K562 (cell line): ENCODE measurements around the gene RIIAD1. TPM values are rescaled to one million over a fixed set of nuclear protein-coding genes. Genes with fewer than 3 reads are reported as not detected.

Experiments
- ATAC-seq: fragments of 200-7000 bp; cut with Tn5 transposase; 3 replicates; pipeline ENCODE4 v1.9.1; 2020; ENCODE audit warnings: moderate library complexity
- BruUV-seq: library from RNA; stranded (reverse); fragments of 400-500 nt; replicated peaks from 2 replicates; lab custom pipeline; 2021; lab: Mats Ljungman, UMichigan
- CTCF ChIA-PET: fragments of 300-600 bp; formaldehyde crosslinking; extraction: SDS; loops from one replicate; lab custom pipeline; 2021; ENCODE audit warnings: low intra/inter-chr PET ratio; lab: Yijun Ruan, JAX
- POLR2A ChIA-PET: fragments of 300-600, 350-650 bp; sonication (Branson Sonifier 250); formaldehyde crosslinking; extraction: SDS; loops from one replicate; lab custom pipeline; 2021; ENCODE audit warnings: antibody characterized with exemption, inconsistent platforms; lab: Yijun Ruan, JAX
- DNase-seq, 4 experiments: peaks; one replicate each; pipeline versions ENCODE4 v3.0.0 to v3.0.0-alpha.2; 2011 to 2018; ENCODE audit warnings: low spot score in 3 of 4, mixed read lengths in 3 of 4; ENCODE audit errors: extremely low read depth in 1 of 4
- FAIRE-seq: peaks from 2 replicates; lab custom pipeline; 2011; peaks lifted over from hg19 to GRCh38; lab: Jason Lieb, UNC
- H2AFZ ChIP-seq: 2 replicates; pipeline ENCODE4 v1.6.0; 2011; ENCODE audit warnings: low read depth, low read length, control low read depth, inconsistent platforms
- H3K27ac ChIP-seq: fragments of 200-600 bp; 3 replicates; pipeline ENCODE4 v1.8.0; 2011; ENCODE audit warnings: low read depth, mild to moderate bottlenecking, control low read depth, inconsistent platforms, low read length, moderate library complexity, mixed read lengths; ENCODE audit errors: extremely low read depth
- H3K27me3 ChIP-seq, 2 experiments: fragments of 300-600 bp in 1 of 2; 2 replicates in 1 of 2; 3 replicates in 1 of 2; pipeline versions ENCODE4 v1.6.0 to v1.8.0; 2011; ENCODE audit warnings: inconsistent platforms in 2 of 2, low read length in 2 of 2, mild to moderate bottlenecking in 1 of 2, mixed read lengths in 1 of 2, moderate library complexity in 1 of 2; ENCODE audit not compliant: control insufficient read depth in 2 of 2, insufficient read depth in 2 of 2
- H3K36me3 ChIP-seq: fragments of 300-600 bp; 3 replicates; pipeline ENCODE4 v1.8.0; 2011; ENCODE audit warnings: mild to moderate bottlenecking, low read length, inconsistent platforms; ENCODE audit not compliant: control insufficient read depth, insufficient read depth
- H3K4me1 ChIP-seq, 2 experiments: fragments of 200-600 bp in 1 of 2; replicated peaks in 1 of 2; 2 replicates in 1 of 2; 3 replicates in 1 of 2; pipeline versions ENCODE4 v1.5.1 to v1.8.0; 2011; ENCODE audit warnings: inconsistent platforms in 2 of 2, low read length in 2 of 2, mild to moderate bottlenecking in 1 of 2, mixed read lengths in 1 of 2, moderate library complexity in 1 of 2; ENCODE audit not compliant: control insufficient read depth in 2 of 2, insufficient read depth in 2 of 2
- H3K4me2 ChIP-seq: 2 replicates; pipeline ENCODE4 v1.6.1; 2011; ENCODE audit warnings: low read length, control low read depth, inconsistent platforms, mixed read lengths; ENCODE audit not compliant: insufficient read depth
- H3K4me3 ChIP-seq: fragments of 200-600 bp; sonication (generic), shearing (Covaris generic); 2 replicates; pipeline ENCODE4 v1.5.1; 2016; ENCODE audit warnings: control low read depth, inconsistent platforms
- H3K79me2 ChIP-seq: fragments of 200-600 bp; 3 replicates; pipeline ENCODE4 v1.8.0; 2011; ENCODE audit warnings: low read length, inconsistent platforms; ENCODE audit not compliant: control insufficient read depth, insufficient read depth
- H3K9ac ChIP-seq, 2 experiments: 2 replicates each; pipeline versions ENCODE4 v1.6.0 to v1.6.1; 2011; ENCODE audit warnings: low read depth in 2 of 2, low read length in 2 of 2, control low read depth in 1 of 2, inconsistent platforms in 1 of 2, mild to moderate bottlenecking in 1 of 2, mixed read lengths in 1 of 2; ENCODE audit not compliant: insufficient read depth in 1 of 2
- H3K9me1 ChIP-seq: one replicate; pipeline ENCODE4 v1.6.0; 2011; ENCODE audit warnings: inconsistent platforms, mild to moderate bottlenecking, low read length, moderate library complexity; ENCODE audit not compliant: control insufficient read depth, insufficient read depth
- H3K9me3 ChIP-seq: replicated peaks from 2 replicates; pipeline ENCODE4 v1.5.1; 2011; ENCODE audit warnings: low read depth, low read length, inconsistent platforms; ENCODE audit not compliant: control insufficient read depth, insufficient read depth
- H4K20me1 ChIP-seq: replicated peaks from 2 replicates; pipeline ENCODE4 v1.6.1; 2011; ENCODE audit warnings: low read length, inconsistent platforms, mixed read lengths; ENCODE audit not compliant: control insufficient read depth, insufficient read depth
- BRCA1 ChIP-seq, 2 experiments: fragments of 450-650 bp in 1 of 2; sonication (generic) in 1 of 2; formaldehyde crosslinking in 1 of 2; IDR thresholded peaks; 2 replicates each; pipeline versions ENCODE4 v1.5.0 to v1.6.1; 2017 to 2020; ENCODE audit warnings: mild to moderate bottlenecking in 1 of 2, missing genetic modification reagents in 1 of 2
- DMBX1 ChIP-seq: fragments of 250-450 bp; sonication (Bioruptor Pico); IDR thresholded peaks from 2 replicates; pipeline ENCODE4 v1.8.0; 2022; ENCODE audit warnings: inconsistent platforms, mild to moderate bottlenecking, moderate library complexity, borderline replicate concordance
- HEY1 ChIP-seq: fragments of 250-450 bp; sonication (Bioruptor Pico); IDR thresholded peaks from 2 replicates; pipeline ENCODE4 v1.5.0; 2020; ENCODE audit warnings: mild to moderate bottlenecking, moderate library complexity, borderline replicate concordance
- JUND ChIP-seq, 2 experiments: IDR thresholded peaks; 2 replicates in 1 of 2; 3 replicates in 1 of 2; pipeline ENCODE4 v1.6.1; 2011; ENCODE audit warnings: borderline replicate concordance in 2 of 2, low read depth in 2 of 2, low read length in 2 of 2, improper control_type of control experiment in 1 of 2, missing biosample characterization in 1 of 2, missing genetic modification characterization in 1 of 2, missing genetic modification reagents in 1 of 2
- KDM1A ChIP-seq, 2 experiments: fragments of 450-650 bp; IDR thresholded peaks; 2 replicates each; pipeline ENCODE4 v1.6.1; 2016; ENCODE audit warnings: mild to moderate bottlenecking in 2 of 2
- LEF1 ChIP-seq: fragments of 450-650 bp; IDR thresholded peaks from 2 replicates; pipeline ENCODE4 v1.6.1; 2016; ENCODE audit warnings: mild to moderate bottlenecking
- MECOM ChIP-seq: fragments of 250-450 bp; sonication (Bioruptor Pico); IDR thresholded peaks from 2 replicates; pipeline ENCODE4 v1.8.0; 2022; ENCODE audit warnings: inconsistent platforms
- MEIS2 ChIP-seq: fragments of 450-650 bp; IDR thresholded peaks from 2 replicates; pipeline ENCODE4 v1.6.1; 2014; ENCODE audit warnings: mild to moderate bottlenecking; ENCODE audit not compliant: partially characterized antibody
- NCOA1 ChIP-seq: fragments of 450-650 bp; IDR thresholded peaks from 2 replicates; pipeline ENCODE4 v1.6.1; 2016; ENCODE audit warnings: low read depth
- NR3C1 ChIP-seq: sonication (generic); formaldehyde crosslinking; IDR thresholded peaks from 2 replicates; pipeline ENCODE4 v1.8.1; 2022; ENCODE audit warnings: missing genetic modification reagents
- PHB2 ChIP-seq: fragments of 450-650 bp; IDR thresholded peaks from 2 replicates; pipeline ENCODE4 v1.6.1; 2017; ENCODE audit warnings: low read depth
- RNF2 ChIP-seq: sonication (generic); IDR thresholded peaks from 2 replicates; pipeline ENCODE4 v1.6.1; 2016
- SMAD3 ChIP-seq: fragments of 450-650 bp; formaldehyde crosslinking; conservative IDR thresholded peaks from 2 replicates; pipeline ENCODE4 v1.4.0; 2020; ENCODE audit warnings: mild to moderate bottlenecking
- TAL1 ChIP-seq: fragments of 450-650 bp; IDR thresholded peaks from 2 replicates; pipeline ENCODE4 v1.6.1; 2016; ENCODE audit warnings: mild to moderate bottlenecking
- TRIM24 ChIP-seq, 2 experiments: fragments of 450-650 bp; IDR thresholded peaks; 2 replicates each; pipeline ENCODE4 v1.6.1; 2016
- ZBTB49 ChIP-seq: sonication (generic); formaldehyde crosslinking; IDR thresholded peaks from 2 replicates; pipeline ENCODE4 v1.8.0; 2022; ENCODE audit warnings: missing genetic modification reagents, mild to moderate bottlenecking, borderline replicate concordance
- ZKSCAN8 ChIP-seq: fragments of 200-800 bp; sonication (Bioruptor generic); IDR thresholded peaks from 2 replicates; pipeline ENCODE4 v1.6.1; 2016; ENCODE audit warnings: missing genetic modification characterization, missing compliant biosample characterization
- ZNF780A ChIP-seq: fragments of 250-450 bp; sonication (Bioruptor Pico); IDR thresholded peaks from 2 replicates; pipeline ENCODE4 v1.5.0; 2021; ENCODE audit warnings: mild to moderate bottlenecking
- WGBS: fragments of 100-300 bp; shearing (Covaris generic); methylation state at CpG from one replicate; pipeline ENCODE4 v1.1.6; 2016; ENCODE audit warnings: low coverage, mixed read lengths; ENCODE audit not compliant: insufficient coverage; ENCODE audit errors: missing lambda C conversion rate; 5-methylcytosine and 5-hydroxymethylcytosine counted together
- in situ Hi-C: fragments of 300-500 bp; cut with MboI; formaldehyde crosslinking; loops from 4 replicates; pipeline ENCODE4 v1.15.0; 2018; ENCODE audit warnings: inconsistent platforms, mixed read lengths
- intact Hi-C: fragments of 100-400 bp; cut with micrococcal nuclease; formaldehyde crosslinking; loops from 2 replicates; pipeline ENCODE4 v1.14.2; 2022
- polyA plus RNA-seq, 8 experiments: library from polyadenylated mRNA; depleted of rRNA in 4 of 8; stranded (reverse) in 5 of 8; unstranded in 3 of 8; fragments of >200 nt; fragmentation: Nextera tagmentation in 2 of 8; fragmentation: Illumina TruSeq in 1 of 8; extraction: Ambion mirVana in 2 of 8; extraction: Trizol in 1 of 8; gene quantifications; 2 replicates each; pipeline versions ENCODE4 v1.2.1 to v1.2.3, GENCODE V29; 2011 to 2014; ENCODE audit warnings: inconsistent platforms in 1 of 8, missing spikeins in 1 of 8
- total RNA-seq, 7 experiments: library from RNA; depleted of rRNA in 6 of 7; stranded (reverse); fragments of >200 nt in 6 of 7; fragmentation: Illumina TruSeq in 2 of 7; extraction: Trizol in 2 of 7; gene quantifications; 2 replicates each; pipeline versions ENCODE4 v1.2.1 to v1.2.3, GENCODE V29; 2011 to 2021; ENCODE audit warnings: low replicate concordance in 1 of 7
- TF ChIP-seq, protein P1 (sequence below): IDR thresholded peaks from 2 replicates; pipeline ENCODE4 v1.6.1; 2012; ENCODE audit warnings: low read depth, low read length, improper control_type of control experiment, borderline replicate concordance

Gene RIIAD1
- total and polyA plus RNA-seq, 9 of the 15 experiments (the other 6 are each of a cell fraction or from before 2014, with no cell fraction given) = not detected

DNA sequence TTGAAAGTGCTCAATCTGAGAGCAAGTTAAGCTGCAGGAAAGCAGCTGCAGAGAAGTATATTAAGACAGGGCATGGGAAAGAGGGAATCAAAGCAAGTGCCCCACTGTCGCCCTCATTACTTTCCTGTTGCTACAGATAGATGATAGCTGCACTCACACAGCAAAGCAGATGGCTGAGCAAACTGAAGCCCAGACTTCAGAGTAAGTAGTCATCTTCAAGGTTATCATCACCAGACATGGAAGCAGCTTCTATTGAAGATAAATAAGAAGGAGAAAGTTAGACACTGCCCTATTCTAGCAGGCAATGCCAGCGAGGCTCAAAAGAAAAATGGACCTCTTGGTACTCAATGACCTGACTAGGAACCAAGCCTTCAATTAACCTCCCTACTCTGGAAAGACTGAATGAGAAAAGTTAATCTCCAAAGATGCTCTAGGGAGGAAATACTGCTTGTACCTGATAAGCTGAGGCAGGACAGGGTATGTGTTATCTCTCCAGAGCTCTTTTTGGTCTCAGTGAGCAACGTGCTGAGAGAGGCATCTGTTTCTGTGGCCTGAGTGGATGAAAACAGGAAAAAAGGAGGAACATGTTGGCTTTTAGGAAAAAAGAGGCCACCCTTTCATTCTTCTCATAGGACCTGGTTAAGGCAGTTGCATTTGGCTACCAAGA is 53.1 kb downstream of the RIIAD1 start:
- Histone ChIP-seq H3K4me2 (peak overlapping the region; percentile 56), H3K9me1 (no peaks in the 10 kb centered on the region), H3K36me3 (peaks cover 10% of the 10 kb centered on the region; the same call in 2 of the 3 replicates), H3K4me1 (peaks cover 21 to 38% of the 10 kb centered on the region in 2 experiments), H3K9me3 (0 out of 2 replicates have a peak, but pooled peaks cover 2% of the 10 kb centered on the region), H3K4me3 (no peak overlapping the region), H3K27me3 (no peaks in the 10 kb centered on the region), H3K79me2 (no peaks in the 10 kb centered on the region), H4K20me1 (0 out of 2 replicates have a peak, but pooled peaks cover 2% of the 10 kb centered on the region), H3K27ac (peak overlapping the region; percentile 66), H3K9ac (0 out of 4 replicates have a peak overlapping the region, but pooled peaks of 1 of the 2 experiments have one; percentile 11), H2AFZ (peak overlapping the region; percentile 60; the same call in 1 of the 2 replicates)
- in situ Hi-C loops (no loop called here), intact Hi-C loops (no loop called here)
- ATAC-seq (peak; percentile 89), DNase-seq (peak; percentile 72 to 83 (median 78)), FAIRE-seq (peak; percentile 92)
- 0% methylated on average over 3 of the region's 3 CpGs for WGBS
- ChIA-PET CTCF (no interaction called here), POLR2A (interaction anchor here (0.7 to 2.0 kb wide), 8 partner anchors 8 to 665 kb away, joined by 3 to 15 read pairs (median 4); partner anchors contain the start of genes MRPL9, TDRKH and TUFT1)
- BruUV-seq = no TSS peak
- peak; percentile 61; the same call in 1 of the 2 replicates for TF ChIP-seq NCOA1
- peak; percentile 20; the same call in 1 of the 2 replicates for TF ChIP-seq RNF2
- TF ChIP-seq, protein P1, sequence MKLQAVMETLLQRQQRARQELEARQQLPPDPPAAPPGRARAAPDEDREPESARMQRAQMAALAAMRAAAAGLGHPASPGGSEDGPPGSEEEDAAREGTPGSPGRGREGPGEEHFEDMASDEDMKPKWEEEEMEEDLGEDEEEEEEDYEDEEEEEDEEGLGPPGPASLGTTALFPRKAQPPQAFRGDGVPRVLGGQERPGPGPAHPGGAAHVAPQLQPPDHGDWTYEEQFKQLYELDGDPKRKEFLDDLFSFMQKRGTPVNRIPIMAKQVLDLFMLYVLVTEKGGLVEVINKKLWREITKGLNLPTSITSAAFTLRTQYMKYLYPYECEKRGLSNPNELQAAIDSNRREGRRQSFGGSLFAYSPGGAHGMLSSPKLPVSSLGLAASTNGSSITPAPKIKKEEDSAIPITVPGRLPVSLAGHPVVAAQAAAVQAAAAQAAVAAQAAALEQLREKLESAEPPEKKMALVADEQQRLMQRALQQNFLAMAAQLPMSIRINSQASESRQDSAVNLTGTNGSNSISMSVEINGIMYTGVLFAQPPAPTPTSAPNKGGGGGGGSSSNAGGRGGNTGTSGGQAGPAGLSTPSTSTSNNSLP = no peak
- TF ChIP-seq MEIS2 = peak; percentile 31
- 0 out of 2 replicates have a peak, but pooled peaks have one; percentile 46 for TF ChIP-seq DMBX1 (CRISPR knock-in tag)
- no peak for TF ChIP-seq NR3C1 (CRISPR knock-in tag)
- TF ChIP-seq KDM1A (IDR thresholded peaks at IDR 0.05) = peak; percentile 82 to 89; a peak in 3 of 4 replicates
- TF ChIP-seq LEF1 = no peak
- no peak for TF ChIP-seq ZNF780A
- TF ChIP-seq JUND (IDR thresholded peaks at IDR 0.05; ENCODE audit: borderline replicate concordance, low read depth, low read length) = peak; percentile 53; the same call in 1 of the 2 replicates
- peak; percentile 50; the same call in 1 of the 3 replicates for TF ChIP-seq JUND (tag; IDR thresholded peaks at IDR 0.05; ENCODE audit: borderline replicate concordance, low read depth, low read length)
- peak; percentile 47 to 66; a peak in 2 of 4 replicates for TF ChIP-seq TRIM24 (IDR thresholded peaks at IDR 0.05)
- TF ChIP-seq ZBTB49 = no peak
- TF ChIP-seq ZKSCAN8 (CRISPR knock-in tag) = no peak
- peak; percentile 84 for TF ChIP-seq TAL1
- no peak for TF ChIP-seq BRCA1 (IDR thresholded peaks at IDR 0.05)
- no peak for TF ChIP-seq BRCA1 (CRISPR knock-in tag; IDR thresholded peaks at IDR 0.05)
- TF ChIP-seq HEY1 (CRISPR knock-in tag) = peak; percentile 59; the same call in 1 of the 2 replicates
- TF ChIP-seq SMAD3 = 0 out of 2 replicates have a peak, but pooled peaks have one; percentile 47
- TF ChIP-seq PHB2 = peak; percentile 42; the same call in 1 of the 2 replicates
- peak; percentile 64; the same call in 1 of the 2 replicates for TF ChIP-seq MECOM (CRISPR knock-in tag)
